Measurements from ENCODE around the gene FBXO30.

DNA sequence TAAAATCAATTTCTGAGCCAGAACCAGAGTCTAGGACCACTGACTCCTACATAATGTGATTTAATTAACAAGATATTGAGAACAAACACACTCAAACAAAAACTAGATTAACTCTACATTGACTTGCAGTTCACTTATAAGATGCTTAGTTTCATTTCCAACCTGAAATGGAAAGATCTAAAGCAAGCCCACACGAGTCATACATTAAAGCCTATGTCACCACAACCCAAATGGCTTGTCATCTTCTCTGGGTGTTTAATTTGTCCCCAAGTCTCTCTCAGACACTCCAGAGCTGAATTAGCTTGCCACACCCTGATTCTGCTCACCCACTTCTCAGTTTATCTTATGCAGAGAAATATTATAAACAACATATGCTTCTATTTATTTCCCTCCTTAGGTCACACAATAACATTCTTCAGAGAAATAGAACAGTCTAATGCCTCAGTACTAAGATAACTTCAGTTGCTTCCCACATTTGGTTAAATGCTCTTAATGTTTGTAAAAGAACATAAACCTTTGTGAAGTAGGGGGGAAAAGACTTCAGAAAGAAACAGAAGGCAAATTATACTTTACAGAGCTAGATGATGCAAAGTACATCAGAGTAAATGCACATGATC lies 8.8 kb upstream of the FBXO30 start:
- TF ChIP-seq POLR2A (IDR thresholded peaks at IDR 0.05; ENCODE audit: extremely low read depth, insufficient read length), result no peak
- TF ChIP-seq, protein P1, sequence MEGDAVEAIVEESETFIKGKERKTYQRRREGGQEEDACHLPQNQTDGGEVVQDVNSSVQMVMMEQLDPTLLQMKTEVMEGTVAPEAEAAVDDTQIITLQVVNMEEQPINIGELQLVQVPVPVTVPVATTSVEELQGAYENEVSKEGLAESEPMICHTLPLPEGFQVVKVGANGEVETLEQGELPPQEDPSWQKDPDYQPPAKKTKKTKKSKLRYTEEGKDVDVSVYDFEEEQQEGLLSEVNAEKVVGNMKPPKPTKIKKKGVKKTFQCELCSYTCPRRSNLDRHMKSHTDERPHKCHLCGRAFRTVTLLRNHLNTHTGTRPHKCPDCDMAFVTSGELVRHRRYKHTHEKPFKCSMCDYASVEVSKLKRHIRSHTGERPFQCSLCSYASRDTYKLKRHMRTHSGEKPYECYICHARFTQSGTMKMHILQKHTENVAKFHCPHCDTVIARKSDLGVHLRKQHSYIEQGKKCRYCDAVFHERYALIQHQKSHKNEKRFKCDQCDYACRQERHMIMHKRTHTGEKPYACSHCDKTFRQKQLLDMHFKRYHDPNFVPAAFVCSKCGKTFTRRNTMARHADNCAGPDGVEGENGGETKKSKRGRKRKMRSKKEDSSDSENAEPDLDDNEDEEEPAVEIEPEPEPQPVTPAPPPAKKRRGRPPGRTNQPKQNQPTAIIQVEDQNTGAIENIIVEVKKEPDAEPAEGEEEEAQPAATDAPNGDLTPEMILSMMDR (IDR thresholded peaks at IDR 0.05; ENCODE audit: low read depth, low read length), result no peak
- no peak for TF ChIP-seq MYC (IDR thresholded peaks at IDR 0.05; ENCODE audit: low read depth, low read length)
- no peak for TF ChIP-seq MAX (IDR thresholded peaks at IDR 0.05; ENCODE audit: low read depth, low read length)

All from NB4 (cell line).